CD4-positive, alpha-beta T cell (primary cell): ENCODE data around the gene CLOCK. TPM values are rescaled to one million over a fixed set of nuclear protein-coding genes. Genes with fewer than 3 reads are reported as not detected.

Experiments used
- ATAC-seq: fragments of 200-7000 bp; cut with Tn5 transposase; one replicate; pipeline ENCODE4 v1.10.0; 2022; ENCODE audit warnings: mild to moderate bottlenecking; ENCODE audit not compliant: poor library complexity
- CTCF ChIA-PET: fragments of 350-600 bp; sonication (Branson Sonifier 250); formaldehyde crosslinking; loops from one replicate; lab custom pipeline; 2021; ENCODE audit warnings: antibody characterized with exemption, inconsistent platforms; lab: Charles Lee
- POLR2A ChIA-PET: fragments of 350-600 bp; sonication (Branson Sonifier 250); formaldehyde crosslinking; loops from one replicate; lab custom pipeline; 2021; ENCODE audit warnings: antibody characterized with exemption, inconsistent platforms; lab: Charles Lee
- DNase-seq, 14 experiments: peaks; one replicate each; pipeline ENCODE4 v3.0.0-alpha.2; 2013 to 2020; ENCODE audit warnings: mixed read lengths in 2 of 14
- H3K27ac ChIP-seq, 2 donors: one replicate each; pipeline versions ENCODE4 v1.5.1 to v1.7.0; 2013; ENCODE audit warnings: low read length in 2 of 2, low read depth in 1 of 2, mild to moderate bottlenecking in 1 of 2
- H3K27me3 ChIP-seq, 2 experiments: 1 replicate in 1 of 2; 2 replicates in 1 of 2; pipeline versions ENCODE4 v1.6.1 to v1.7.0; 2013; ENCODE audit warnings: low read length in 2 of 2, control low read depth in 1 of 2, mild to moderate bottlenecking in 1 of 2, moderate library complexity in 1 of 2; ENCODE audit not compliant: insufficient read depth in 2 of 2, control insufficient read depth in 1 of 2
- H3K36me3 ChIP-seq: one replicate; pipeline ENCODE4 v1.6.1; 2013; ENCODE audit warnings: low read length, control low read depth; ENCODE audit not compliant: insufficient read depth
- H3K4me1 ChIP-seq: one replicate; pipeline ENCODE4 v1.6.1; 2013; ENCODE audit warnings: low read length, control low read depth; ENCODE audit not compliant: insufficient read depth
- H3K4me3 ChIP-seq: one replicate; pipeline ENCODE4 v1.5.1; 2013; ENCODE audit warnings: mild to moderate bottlenecking, low read length, moderate library complexity
- H3K9me3 ChIP-seq, 2 experiments: 1 replicate in 1 of 2; 2 replicates in 1 of 2; pipeline versions ENCODE4 v1.6.1 to v1.7.0; 2013; ENCODE audit warnings: low read length in 2 of 2, mild to moderate bottlenecking in 2 of 2, control low read depth in 1 of 2, moderate library complexity in 1 of 2; ENCODE audit not compliant: control insufficient read depth in 1 of 2, insufficient read depth in 1 of 2
- H3K27ac Mint-ChIP-seq: one replicate; pipeline ENCODE4 v1.8.0; 2020; ENCODE audit warnings: mixed read lengths
- H3K27me3 Mint-ChIP-seq: one replicate; pipeline ENCODE4 v1.8.0; 2021; ENCODE audit warnings: mixed read lengths
- H3K36me3 Mint-ChIP-seq: one replicate; pipeline ENCODE4 v1.8.0; 2021; ENCODE audit warnings: low read depth, mixed read lengths
- H3K4me1 Mint-ChIP-seq: one replicate; pipeline ENCODE4 v1.8.0; 2021; ENCODE audit warnings: low read depth, mixed read lengths
- H3K4me3 Mint-ChIP-seq: one replicate; pipeline ENCODE4 v1.8.0; 2020; ENCODE audit warnings: mild to moderate bottlenecking, mixed read lengths
- H3K9me3 Mint-ChIP-seq: one replicate; pipeline ENCODE4 v1.8.0; 2020; ENCODE audit warnings: mixed read lengths
- CTCF ChIP-seq: fragments of 200-600 bp; IDR thresholded peaks from one replicate; pipeline ENCODE4 v1.8.0; 2022; ENCODE audit warnings: antibody characterized with exemption, mild to moderate bottlenecking
- intact Hi-C, 2 experiments: fragments of 100-400 bp; cut with DNase I in 1 of 2; cut with micrococcal nuclease in 1 of 2; formaldehyde crosslinking; loops; one replicate each; pipeline versions ENCODE4 v1.15.1 to v1.9.0; 2023 to 2025; cut with DNase I, micrococcal nuclease
- total RNA-seq, 174 experiments: library from RNA in 2 of 174; stranded (reverse) in 2 of 174; gene quantifications; one replicate each; pipeline ENCODE4 v1.2.3 and lab custom pipeline; 2021 to 2026

The CLOCK gene
- total RNA-seq, 2 experiments from 2014 or later: 4.9 to 5.6 TPM

GRCh38 chr4:55409468-55410171 lies 137.1 kb downstream of the CLOCK start:
- ChIA-PET CTCF (interaction anchor here (1.1 to 1.3 kb wide), 2 partner anchors 11 to 28 kb away, joined by 3 read pairs; no protein-coding TSS in a partner anchor), POLR2A (interaction anchor here (1.2 kb wide), 1 partner anchor 13 kb away, joined by 4 read pairs; no protein-coding TSS in a partner anchor)
- peaks cover 32% of the 10 kb centered on the region for H3K36me3 ChIP-seq
- no peak overlapping the region for H3K27ac ChIP-seq
- no peaks in the 10 kb centered on the region for H3K27me3 ChIP-seq
- no peak overlapping the region for H3K4me3 ChIP-seq
- peak overlapping the region; percentile 35 for H3K27ac Mint-ChIP-seq
- peak; percentile 58 for ATAC-seq
- H3K4me1 ChIP-seq: peaks cover 10% of the 10 kb centered on the region
- no peaks in the 10 kb centered on the region for H3K27me3 Mint-ChIP-seq
- H3K9me3 Mint-ChIP-seq: no peaks in the 10 kb centered on the region
- peaks cover 32% of the 10 kb centered on the region for H3K36me3 Mint-ChIP-seq
- peak; percentile 25 for TF ChIP-seq CTCF
- H3K9me3 ChIP-seq: no peaks in the 10 kb centered on the region
- peaks cover 49% of the 10 kb centered on the region for H3K4me1 Mint-ChIP-seq
- DNase-seq: peak in 3 of 14 experiments; percentile 9 to 48 (median 36)
- intact Hi-C loops: no loop called here
- no peak overlapping the region for H3K4me3 Mint-ChIP-seq

- H3K36me3 Mint-ChIP-seq: peaks cover 41% of the 10 kb centered on the region
- CTCF ChIA-PET: no interaction called here
- intact Hi-C loops: no loop called here
These were observed 138.9 kb downstream of the CLOCK start for GRCh38 chr4:55407764-55408163.

GRCh38 chr4:55407119-55407518 lies 139.6 kb downstream of the CLOCK start:
- no peak for DNase-seq
- Histone ChIP-seq H3K4me1 (peaks cover 10% of the 10 kb centered on the region), H3K36me3 (peaks cover 34% of the 10 kb centered on the region), H3K9me3 (no peaks in the 10 kb centered on the region), H3K27ac (no peak overlapping the region), H3K4me3 (no peak overlapping the region), H3K27me3 (no peaks in the 10 kb centered on the region)
- intact Hi-C loops: no loop called here
- H3K27me3 Mint-ChIP-seq: no peaks in the 10 kb centered on the region
- ATAC-seq: no peak
- H3K36me3 Mint-ChIP-seq: peaks cover 41% of the 10 kb centered on the region
- peak overlapping the region; percentile 4 for H3K27ac Mint-ChIP-seq
- no peak overlapping the region for H3K4me3 Mint-ChIP-seq
- ChIA-PET POLR2A (no interaction called here), CTCF (no interaction called here)
- no peaks in the 10 kb centered on the region for H3K9me3 Mint-ChIP-seq
- no peak for TF ChIP-seq CTCF
- H3K4me1 Mint-ChIP-seq: peaks cover 57% of the 10 kb centered on the region

More at GRCh38 chr4:55407764-55408163, 138.9 kb downstream of the CLOCK start:
- no peak for TF ChIP-seq CTCF
- Mint-ChIP-seq H3K27me3 (no peaks in the 10 kb centered on the region), H3K27ac (no peak overlapping the region), H3K4me3 (no peak overlapping the region), H3K9me3 (no peaks in the 10 kb centered on the region), H3K4me1 (peaks cover 57% of the 10 kb centered on the region)
- ATAC-seq (no peak), DNase-seq (no peak)
- POLR2A ChIA-PET: no interaction called here
- Histone ChIP-seq H3K9me3 (no peaks in the 10 kb centered on the region), H3K36me3 (peaks cover 34% of the 10 kb centered on the region), H3K4me3 (no peak overlapping the region), H3K27ac (no peak overlapping the region), H3K4me1 (peaks cover 10% of the 10 kb centered on the region), H3K27me3 (no peaks in the 10 kb centered on the region)
